Stimulated activated CD4-positive, alpha-beta T cell treated with anti-CD3 and anti-CD28 coated beads, Interleukin-1b, Interleukin-23, amount 100 ng/mL, for 1 hour (primary cell): ENCODE measurements around the gene PIAS1.
"Not testable (repeated sequence)": the region's sequence is repeated elsewhere in the genome, so short reads cannot be mapped to it uniquely, and the experiment has no call there.

Source experiments
- DNase-seq, 2 donors: peaks; one replicate each; pipeline ENCODE4 v3.0.0-alpha.2; 2020; ENCODE audit warnings: low read depth in 2 of 2

The PIAS1 gene

GRCh38 chr15:68114840-68115239 is 60.7 kb downstream of the PIAS1 start:
- no peak for DNase-seq

- no peak for DNase-seq
Observed at GRCh38 chr15:68124700-68125099, 70.6 kb downstream of the PIAS1 start.

- DNase-seq: no peak
Observed at GRCh38 chr15:68126396-68126795, 72.3 kb downstream of the PIAS1 start.

- no peak for DNase-seq
Observed at GRCh38 chr15:68129072-68129471, 75.0 kb downstream of the PIAS1 start.

GRCh38 chr15:68130851-68131250 is 76.7 kb downstream of the PIAS1 start:
- no peak for DNase-seq

GRCh38 chr15:68137096-68137495 is 83.0 kb downstream of the PIAS1 start:
- no peak for DNase-seq

- DNase-seq: no peak
Observed at GRCh38 chr15:68143129-68143528, 89.0 kb downstream of the PIAS1 start.

GRCh38 chr15:68143785-68144184 is 89.7 kb downstream of the PIAS1 start:
- no peak for DNase-seq

GRCh38 chr15:68145706-68146105 is 91.6 kb downstream of the PIAS1 start:
- DNase-seq: no peak

- no peak for DNase-seq
Observed at GRCh38 chr15:68148039-68148438, 93.9 kb downstream of the PIAS1 start.

- no peak for DNase-seq
Observed at GRCh38 chr15:68149059-68149458, 94.9 kb downstream of the PIAS1 start.

GRCh38 chr15:68150187-68150586 is 96.1 kb downstream of the PIAS1 start:
- DNase-seq: no peak

- no peak for DNase-seq
Observed at GRCh38 chr15:68151277-68151676, 97.2 kb downstream of the PIAS1 start.

- DNase-seq: no peak
Observed at GRCh38 chr15:68152342-68152741, 98.2 kb downstream of the PIAS1 start.

GRCh38 chr15:68154923-68155559 is 100.9 kb downstream of the PIAS1 start:
- DNase-seq: no peak

- DNase-seq: no peak
Observed at GRCh38 chr15:68157074-68157473, 103.0 kb downstream of the PIAS1 start.

- no peak for DNase-seq
Observed at GRCh38 chr15:68158046-68158628, 104.0 kb downstream of the PIAS1 start.

GRCh38 chr15:68163191-68163590 is 109.1 kb downstream of the PIAS1 start:
- DNase-seq: no peak

- DNase-seq: no peak
Observed at GRCh38 chr15:68166847-68167246, 112.7 kb downstream of the PIAS1 start.

- DNase-seq: not testable (repeated sequence)
Observed at GRCh38 chr15:68172037-68172436, 117.9 kb downstream of the PIAS1 start.

- DNase-seq: no peak
Observed at GRCh38 chr15:68173119-68173518, 119.0 kb downstream of the PIAS1 start.

GRCh38 chr15:68175526-68175925 is 121.4 kb downstream of the PIAS1 start:
- no peak for DNase-seq

GRCh38 chr15:68176601-68177000 is 122.5 kb downstream of the PIAS1 start:
- no peak for DNase-seq

- no peak for DNase-seq
Observed at GRCh38 chr15:68177742-68178141, 123.6 kb downstream of the PIAS1 start.
